ENCODE data around the gene CELF6.

DNA sequence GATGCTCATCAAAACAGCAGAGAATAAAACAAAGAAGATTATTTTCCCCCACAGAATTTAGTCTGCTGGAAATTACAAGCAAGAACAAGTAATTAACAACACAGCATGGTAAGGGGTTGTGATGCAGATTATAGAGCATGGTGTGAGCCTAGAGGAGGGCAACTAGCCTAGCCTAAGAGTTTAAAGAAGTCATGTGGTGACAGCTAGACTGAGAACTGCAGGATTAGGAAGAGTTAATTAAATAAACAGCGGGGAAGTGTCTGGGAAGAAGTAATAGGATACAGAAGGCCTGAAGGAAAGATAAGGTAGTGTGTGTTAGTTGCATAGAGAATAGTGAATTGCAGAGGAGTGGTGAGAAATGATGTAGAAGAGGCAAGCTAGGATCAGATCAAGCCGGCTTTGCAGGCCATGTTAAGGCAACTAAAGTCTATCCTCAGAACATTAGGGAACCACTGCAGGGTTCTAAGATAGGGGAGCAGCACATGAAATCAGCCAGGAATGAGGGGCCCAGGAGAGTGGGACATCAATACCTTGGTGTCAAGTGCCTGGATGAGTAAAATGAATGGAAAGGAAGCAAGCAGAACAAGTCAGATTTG is 77.1 kb downstream of the CELF6 start:
- TF ChIP-seq, protein P1, sequence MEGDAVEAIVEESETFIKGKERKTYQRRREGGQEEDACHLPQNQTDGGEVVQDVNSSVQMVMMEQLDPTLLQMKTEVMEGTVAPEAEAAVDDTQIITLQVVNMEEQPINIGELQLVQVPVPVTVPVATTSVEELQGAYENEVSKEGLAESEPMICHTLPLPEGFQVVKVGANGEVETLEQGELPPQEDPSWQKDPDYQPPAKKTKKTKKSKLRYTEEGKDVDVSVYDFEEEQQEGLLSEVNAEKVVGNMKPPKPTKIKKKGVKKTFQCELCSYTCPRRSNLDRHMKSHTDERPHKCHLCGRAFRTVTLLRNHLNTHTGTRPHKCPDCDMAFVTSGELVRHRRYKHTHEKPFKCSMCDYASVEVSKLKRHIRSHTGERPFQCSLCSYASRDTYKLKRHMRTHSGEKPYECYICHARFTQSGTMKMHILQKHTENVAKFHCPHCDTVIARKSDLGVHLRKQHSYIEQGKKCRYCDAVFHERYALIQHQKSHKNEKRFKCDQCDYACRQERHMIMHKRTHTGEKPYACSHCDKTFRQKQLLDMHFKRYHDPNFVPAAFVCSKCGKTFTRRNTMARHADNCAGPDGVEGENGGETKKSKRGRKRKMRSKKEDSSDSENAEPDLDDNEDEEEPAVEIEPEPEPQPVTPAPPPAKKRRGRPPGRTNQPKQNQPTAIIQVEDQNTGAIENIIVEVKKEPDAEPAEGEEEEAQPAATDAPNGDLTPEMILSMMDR (IDR thresholded peaks at IDR 0.05): no peak
- TF ChIP-seq POLR2A (IDR thresholded peaks at IDR 0.05): no peak
